GM12892 (cell line): ENCODE measurements around the gene SIGLEC10.

Source experiments
- POLR2A ChIP-seq: IDR thresholded peaks from 2 replicates; pipeline ENCODE4 v1.6.1; 2011; ENCODE audit warnings: low read depth, low read length, control low read depth
- POLR2AphosphoS5 ChIP-seq: IDR thresholded peaks from 2 replicates; pipeline ENCODE4 v1.6.1; 2011; ENCODE audit warnings: low read depth, low read length, control low read depth

GRCh38 chr19:51448011-51448410 is 30.6 kb upstream of the SIGLEC10 start:
- TF ChIP-seq POLR2A (no peak), POLR2AphosphoS5 (no peak)
